B cell (primary cell): ENCODE measurements around the gene PLIN5.

ENCODE experiments used
- EZH2 ChIP-seq: IDR thresholded peaks from 2 replicates; pipeline ENCODE4 v1.6.1; 2012; ENCODE audit warnings: borderline replicate concordance, low read depth, mild to moderate bottlenecking, moderate library complexity, low read length; ENCODE audit not compliant: insufficient read depth, poor library complexity, severe bottlenecking
- TF ChIP-seq, protein P1 (sequence below): fragments of 200-600 bp; IDR thresholded peaks from one replicate; pipeline ENCODE4 v1.8.0; 2022; ENCODE audit warnings: antibody characterized with exemption, mild to moderate bottlenecking

GRCh38 chr19:4494691-4495064 is 40.3 kb downstream of the PLIN5 start:
- no peak for TF ChIP-seq EZH2
- TF ChIP-seq, protein P1, sequence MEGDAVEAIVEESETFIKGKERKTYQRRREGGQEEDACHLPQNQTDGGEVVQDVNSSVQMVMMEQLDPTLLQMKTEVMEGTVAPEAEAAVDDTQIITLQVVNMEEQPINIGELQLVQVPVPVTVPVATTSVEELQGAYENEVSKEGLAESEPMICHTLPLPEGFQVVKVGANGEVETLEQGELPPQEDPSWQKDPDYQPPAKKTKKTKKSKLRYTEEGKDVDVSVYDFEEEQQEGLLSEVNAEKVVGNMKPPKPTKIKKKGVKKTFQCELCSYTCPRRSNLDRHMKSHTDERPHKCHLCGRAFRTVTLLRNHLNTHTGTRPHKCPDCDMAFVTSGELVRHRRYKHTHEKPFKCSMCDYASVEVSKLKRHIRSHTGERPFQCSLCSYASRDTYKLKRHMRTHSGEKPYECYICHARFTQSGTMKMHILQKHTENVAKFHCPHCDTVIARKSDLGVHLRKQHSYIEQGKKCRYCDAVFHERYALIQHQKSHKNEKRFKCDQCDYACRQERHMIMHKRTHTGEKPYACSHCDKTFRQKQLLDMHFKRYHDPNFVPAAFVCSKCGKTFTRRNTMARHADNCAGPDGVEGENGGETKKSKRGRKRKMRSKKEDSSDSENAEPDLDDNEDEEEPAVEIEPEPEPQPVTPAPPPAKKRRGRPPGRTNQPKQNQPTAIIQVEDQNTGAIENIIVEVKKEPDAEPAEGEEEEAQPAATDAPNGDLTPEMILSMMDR: no peak
